PFSK-1 (cell line): ENCODE data around the gene KCNG1.

ENCODE experiments used
- POLR2AphosphoS5 ChIP-seq: IDR thresholded peaks from 2 replicates; pipeline ENCODE4 v1.6.1; 2012; ENCODE audit warnings: low read depth, mild to moderate bottlenecking, control low read depth, low read length, moderate library complexity
- SIN3A ChIP-seq: IDR thresholded peaks from 2 replicates; pipeline ENCODE4 v1.6.1; 2012; ENCODE audit warnings: mild to moderate bottlenecking, low read length, moderate library complexity, borderline replicate concordance; ENCODE audit not compliant: insufficient read depth
- TAF1 ChIP-seq: IDR thresholded peaks from 2 replicates; pipeline ENCODE4 v1.6.1; 2012; ENCODE audit warnings: low read length, control low read depth, borderline replicate concordance; ENCODE audit not compliant: insufficient read depth
- TF ChIP-seq, protein P1 (sequence below), 2 experiments: IDR thresholded peaks; 2 replicates each; pipeline versions ENCODE4 v1.6.1 to v1.8.0; 2011 to 2012; ENCODE audit warnings: low read depth in 2 of 2, low read length in 2 of 2, control low read depth in 1 of 2, inconsistent platforms in 1 of 2, mild to moderate bottlenecking in 1 of 2, moderate library complexity in 1 of 2; ENCODE audit not compliant: insufficient read depth in 1 of 2

DNA sequence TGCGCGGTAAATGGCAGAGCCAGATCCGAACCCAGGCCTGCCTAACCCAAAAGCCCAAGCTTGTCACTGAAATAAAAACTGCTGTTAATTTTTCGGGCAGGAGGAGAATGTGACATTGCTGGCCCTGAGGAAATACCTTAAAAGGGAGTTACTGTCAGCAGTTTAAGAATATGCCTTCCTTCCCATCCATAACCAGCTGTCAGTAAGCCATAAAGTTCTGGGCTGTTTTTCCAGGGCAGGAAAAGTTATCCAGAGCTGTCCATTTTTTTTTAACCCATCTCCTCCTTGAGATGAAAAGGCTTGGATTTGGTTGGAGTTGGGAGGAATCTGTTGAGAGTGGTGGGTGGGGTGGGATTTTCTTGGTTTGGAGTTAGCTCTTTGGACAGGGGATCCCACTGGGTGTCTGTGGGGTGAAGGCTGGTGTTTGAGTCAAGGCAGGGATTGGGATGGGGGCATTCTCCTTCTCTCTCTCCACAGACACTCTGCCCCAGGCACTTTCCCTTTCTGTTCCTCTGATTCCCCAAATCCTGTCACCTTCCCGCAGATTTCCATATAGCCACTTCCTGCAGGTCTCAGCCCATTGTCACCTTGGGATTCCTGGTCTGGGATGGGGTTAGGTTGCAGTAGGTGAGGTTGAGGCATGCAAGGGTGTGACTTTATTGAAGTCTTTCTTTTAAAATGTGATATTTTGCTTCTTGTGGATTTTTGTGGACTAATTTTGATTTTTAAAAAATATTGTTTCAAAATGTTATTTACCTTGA lies 4.3 kb upstream of the KCNG1 start:
- TF ChIP-seq SIN3A (no peak), POLR2AphosphoS5 (no peak), TAF1 (no peak)
- TF ChIP-seq, protein P1, sequence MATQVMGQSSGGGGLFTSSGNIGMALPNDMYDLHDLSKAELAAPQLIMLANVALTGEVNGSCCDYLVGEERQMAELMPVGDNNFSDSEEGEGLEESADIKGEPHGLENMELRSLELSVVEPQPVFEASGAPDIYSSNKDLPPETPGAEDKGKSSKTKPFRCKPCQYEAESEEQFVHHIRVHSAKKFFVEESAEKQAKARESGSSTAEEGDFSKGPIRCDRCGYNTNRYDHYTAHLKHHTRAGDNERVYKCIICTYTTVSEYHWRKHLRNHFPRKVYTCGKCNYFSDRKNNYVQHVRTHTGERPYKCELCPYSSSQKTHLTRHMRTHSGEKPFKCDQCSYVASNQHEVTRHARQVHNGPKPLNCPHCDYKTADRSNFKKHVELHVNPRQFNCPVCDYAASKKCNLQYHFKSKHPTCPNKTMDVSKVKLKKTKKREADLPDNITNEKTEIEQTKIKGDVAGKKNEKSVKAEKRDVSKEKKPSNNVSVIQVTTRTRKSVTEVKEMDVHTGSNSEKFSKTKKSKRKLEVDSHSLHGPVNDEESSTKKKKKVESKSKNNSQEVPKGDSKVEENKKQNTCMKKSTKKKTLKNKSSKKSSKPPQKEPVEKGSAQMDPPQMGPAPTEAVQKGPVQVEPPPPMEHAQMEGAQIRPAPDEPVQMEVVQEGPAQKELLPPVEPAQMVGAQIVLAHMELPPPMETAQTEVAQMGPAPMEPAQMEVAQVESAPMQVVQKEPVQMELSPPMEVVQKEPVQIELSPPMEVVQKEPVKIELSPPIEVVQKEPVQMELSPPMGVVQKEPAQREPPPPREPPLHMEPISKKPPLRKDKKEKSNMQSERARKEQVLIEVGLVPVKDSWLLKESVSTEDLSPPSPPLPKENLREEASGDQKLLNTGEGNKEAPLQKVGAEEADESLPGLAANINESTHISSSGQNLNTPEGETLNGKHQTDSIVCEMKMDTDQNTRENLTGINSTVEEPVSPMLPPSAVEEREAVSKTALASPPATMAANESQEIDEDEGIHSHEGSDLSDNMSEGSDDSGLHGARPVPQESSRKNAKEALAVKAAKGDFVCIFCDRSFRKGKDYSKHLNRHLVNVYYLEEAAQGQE (IDR thresholded peaks at IDR 0.05; ENCODE audit: insufficient read depth in 1 of 2, low read depth in 2 of 2, low read length in 2 of 2), result no peak
